ENCODE measurements around the gene LILRA2. TPM values are rescaled to one million over a fixed set of nuclear protein-coding genes. Genes with fewer than 3 reads are reported as not detected.
"Not testable (repeated sequence)": the region's sequence is repeated elsewhere in the genome, so short reads cannot be mapped to it uniquely, and the experiment has no call there.

LILRA2 gene
- total and polyA plus RNA-seq, 2 experiments from 2014 or later, result not detected

GRCh38 chr19:54563206-54563605, 10.4 kb upstream of the LILRA2 start:
- peaks cover 79% of the 10 kb centered on the region for H3K9me3 Mint-ChIP-seq

GRCh38 chr19:54570316-54570715, 3.3 kb upstream of the LILRA2 start:
- H4K20me1 ChIP-seq (replicated peaks; ENCODE audit: insufficient read depth), result no peaks in the 10 kb centered on the region
- H3K36me3 ChIP-seq (ENCODE audit: insufficient read depth), result peaks cover under 1% of the 10 kb centered on the region; the same call in 1 of the 2 replicates
- no peaks in the 10 kb centered on the region for H3K4me1 ChIP-seq (ENCODE audit: insufficient read depth)
- no peak overlapping the region for H3K4me3 ChIP-seq
- H3K79me2 ChIP-seq (replicated peaks; ENCODE audit: insufficient read depth), result no peaks in the 10 kb centered on the region
- Mint-ChIP-seq H3K4me3 (no peak overlapping the region), H3K27me3 (ENCODE audit: insufficient read depth, low read depth, poor library complexity) (peaks cover 4% of the 10 kb centered on the region), H3K9me3 (peaks cover 100% of the 10 kb centered on the region), H3K36me3 (ENCODE audit: low read depth) (peaks cover 18% of the 10 kb centered on the region; the same call in 2 of the 3 replicates), H3K4me1 (no peaks in the 10 kb centered on the region), H3K27ac (no peak overlapping the region)
- H3F3A ChIP-seq (replicated peaks; ENCODE audit: low read depth), result no peaks in the 10 kb centered on the region
- no peak overlapping the region for H3K27ac ChIP-seq (ENCODE audit: low read depth)
- H3K9me2 ChIP-seq (ENCODE audit: insufficient read depth), result no peaks in the 10 kb centered on the region
- no peak overlapping the region for H3K4me2 ChIP-seq
- DNase-seq (ENCODE audit: low spot score) (no peak), ATAC-seq (no peak)
- no peaks in the 10 kb centered on the region for H3K27me3 ChIP-seq (ENCODE audit: insufficient read depth)
- no peak overlapping the region for H2AFZ ChIP-seq
- no peak for TF ChIP-seq CTCF (conservative IDR thresholded peaks at IDR 0.05; ENCODE audit: low read depth in 2 of 2)
- TF ChIP-seq JUNB (IDR thresholded peaks at IDR 0.05; ENCODE audit: unreplicated experiment), result no peak
- TF ChIP-seq STAT1 (IDR thresholded peaks at IDR 0.05; ENCODE audit: unreplicated experiment), result no peak
- TF ChIP-seq ZNF114 (CRISPR knock-in tag; IDR thresholded peaks at IDR 0.05), result no peak
- no peak for TF ChIP-seq POLR2AphosphoS5 (IDR thresholded peaks at IDR 0.05; ENCODE audit: low read depth)
- no peak for TF ChIP-seq ZNF462 (CRISPR knock-in tag; IDR thresholded peaks at IDR 0.05)
- TF ChIP-seq REST (IDR thresholded peaks at IDR 0.05; ENCODE audit: unreplicated experiment), result no peak
- TF ChIP-seq CREB1 (CRISPR knock-in tag; IDR thresholded peaks at IDR 0.05; ENCODE audit: low read depth), result no peak
- no peak for TF ChIP-seq EZH2phosphoT487 (IDR thresholded peaks at IDR 0.05; ENCODE audit: unreplicated experiment)
- no peak for TF ChIP-seq NANOG (IDR thresholded peaks at IDR 0.05; ENCODE audit: borderline replicate concordance)

More at GRCh38 chr19:54563206-54563605, 10.4 kb upstream of the LILRA2 start:
- not testable (repeated sequence) for H2AFZ ChIP-seq; H3K4me3 Mint-ChIP-seq; H3K4me2 ChIP-seq; H4K20me1 ChIP-seq (replicated peaks; ENCODE audit: insufficient read depth); H3K9me2 ChIP-seq (ENCODE audit: insufficient read depth); H3K4me3 ChIP-seq; H3K4me1 ChIP-seq (ENCODE audit: insufficient read depth); H3K36me3 ChIP-seq (ENCODE audit: insufficient read depth); H3F3A ChIP-seq (replicated peaks; ENCODE audit: low read depth); DNase-seq (ENCODE audit: low spot score); ATAC-seq; H3K4me1 Mint-ChIP-seq; H3K27ac Mint-ChIP-seq; H3K27me3 Mint-ChIP-seq (ENCODE audit: insufficient read depth, low read depth, poor library complexity); H3K27me3 ChIP-seq (ENCODE audit: insufficient read depth); H3K27ac ChIP-seq (ENCODE audit: low read depth); H3K79me2 ChIP-seq (replicated peaks; ENCODE audit: insufficient read depth)
- H3K36me3 Mint-ChIP-seq (ENCODE audit: low read depth), result peaks cover 14% of the 10 kb centered on the region; the same call in 2 of the 3 replicates
